Measurements from ENCODE around the gene MCHR1. TPM values are rescaled to one million over a fixed set of nuclear protein-coding genes. Genes with fewer than 3 reads are reported as not detected.

MCHR1 gene
- polyA plus RNA-seq, 1 donor from 2014 or later = 2.6 TPM

DNA sequence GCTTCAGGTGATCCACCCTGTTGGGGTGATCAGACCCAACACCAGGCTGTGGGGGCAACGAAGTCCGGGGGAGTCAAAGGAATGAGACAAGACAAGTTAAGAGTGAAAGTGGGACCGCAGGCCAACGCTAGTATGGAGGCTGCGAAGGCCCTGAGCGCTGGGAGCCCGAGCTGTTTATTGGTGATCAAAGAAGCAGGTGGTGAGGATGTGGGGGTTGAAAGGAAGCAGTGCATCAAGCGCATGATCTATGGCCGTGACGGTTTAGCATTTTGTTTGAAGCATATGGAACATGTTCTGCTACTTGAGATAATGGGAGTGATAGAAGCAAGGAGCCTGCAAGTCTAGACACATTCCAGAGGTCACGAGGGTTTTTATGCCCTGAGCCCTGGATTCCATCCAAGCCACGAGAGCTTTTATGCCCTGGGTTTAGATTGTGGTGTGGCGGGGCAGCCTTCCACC, 49.5 kb downstream of the MCHR1 start:
- TF ChIP-seq MXI1 (conservative IDR thresholded peaks at IDR 0.05; ENCODE audit: poor library complexity, severe bottlenecking) (no peak), TAF1 (IDR thresholded peaks at IDR 0.05; ENCODE audit: low read depth) (no peak), SMC3 (conservative IDR thresholded peaks at IDR 0.05; ENCODE audit: poor library complexity) (no peak), EZH2 (IDR thresholded peaks at IDR 0.05; ENCODE audit: borderline replicate concordance, insufficient read depth, low read length, poor library complexity, severe bottlenecking) (no peak), RAD21 (conservative IDR thresholded peaks at IDR 0.05) (no peak), EP300 (conservative IDR thresholded peaks at IDR 0.05; ENCODE audit: poor library complexity, severe bottlenecking) (no peak), POLR2AphosphoS5 (IDR thresholded peaks at IDR 0.05) (no peak)
- TF ChIP-seq, protein P1, sequence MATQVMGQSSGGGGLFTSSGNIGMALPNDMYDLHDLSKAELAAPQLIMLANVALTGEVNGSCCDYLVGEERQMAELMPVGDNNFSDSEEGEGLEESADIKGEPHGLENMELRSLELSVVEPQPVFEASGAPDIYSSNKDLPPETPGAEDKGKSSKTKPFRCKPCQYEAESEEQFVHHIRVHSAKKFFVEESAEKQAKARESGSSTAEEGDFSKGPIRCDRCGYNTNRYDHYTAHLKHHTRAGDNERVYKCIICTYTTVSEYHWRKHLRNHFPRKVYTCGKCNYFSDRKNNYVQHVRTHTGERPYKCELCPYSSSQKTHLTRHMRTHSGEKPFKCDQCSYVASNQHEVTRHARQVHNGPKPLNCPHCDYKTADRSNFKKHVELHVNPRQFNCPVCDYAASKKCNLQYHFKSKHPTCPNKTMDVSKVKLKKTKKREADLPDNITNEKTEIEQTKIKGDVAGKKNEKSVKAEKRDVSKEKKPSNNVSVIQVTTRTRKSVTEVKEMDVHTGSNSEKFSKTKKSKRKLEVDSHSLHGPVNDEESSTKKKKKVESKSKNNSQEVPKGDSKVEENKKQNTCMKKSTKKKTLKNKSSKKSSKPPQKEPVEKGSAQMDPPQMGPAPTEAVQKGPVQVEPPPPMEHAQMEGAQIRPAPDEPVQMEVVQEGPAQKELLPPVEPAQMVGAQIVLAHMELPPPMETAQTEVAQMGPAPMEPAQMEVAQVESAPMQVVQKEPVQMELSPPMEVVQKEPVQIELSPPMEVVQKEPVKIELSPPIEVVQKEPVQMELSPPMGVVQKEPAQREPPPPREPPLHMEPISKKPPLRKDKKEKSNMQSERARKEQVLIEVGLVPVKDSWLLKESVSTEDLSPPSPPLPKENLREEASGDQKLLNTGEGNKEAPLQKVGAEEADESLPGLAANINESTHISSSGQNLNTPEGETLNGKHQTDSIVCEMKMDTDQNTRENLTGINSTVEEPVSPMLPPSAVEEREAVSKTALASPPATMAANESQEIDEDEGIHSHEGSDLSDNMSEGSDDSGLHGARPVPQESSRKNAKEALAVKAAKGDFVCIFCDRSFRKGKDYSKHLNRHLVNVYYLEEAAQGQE (IDR thresholded peaks at IDR 0.05; ENCODE audit: borderline replicate concordance) = no peak
- TF ChIP-seq, protein P2, sequence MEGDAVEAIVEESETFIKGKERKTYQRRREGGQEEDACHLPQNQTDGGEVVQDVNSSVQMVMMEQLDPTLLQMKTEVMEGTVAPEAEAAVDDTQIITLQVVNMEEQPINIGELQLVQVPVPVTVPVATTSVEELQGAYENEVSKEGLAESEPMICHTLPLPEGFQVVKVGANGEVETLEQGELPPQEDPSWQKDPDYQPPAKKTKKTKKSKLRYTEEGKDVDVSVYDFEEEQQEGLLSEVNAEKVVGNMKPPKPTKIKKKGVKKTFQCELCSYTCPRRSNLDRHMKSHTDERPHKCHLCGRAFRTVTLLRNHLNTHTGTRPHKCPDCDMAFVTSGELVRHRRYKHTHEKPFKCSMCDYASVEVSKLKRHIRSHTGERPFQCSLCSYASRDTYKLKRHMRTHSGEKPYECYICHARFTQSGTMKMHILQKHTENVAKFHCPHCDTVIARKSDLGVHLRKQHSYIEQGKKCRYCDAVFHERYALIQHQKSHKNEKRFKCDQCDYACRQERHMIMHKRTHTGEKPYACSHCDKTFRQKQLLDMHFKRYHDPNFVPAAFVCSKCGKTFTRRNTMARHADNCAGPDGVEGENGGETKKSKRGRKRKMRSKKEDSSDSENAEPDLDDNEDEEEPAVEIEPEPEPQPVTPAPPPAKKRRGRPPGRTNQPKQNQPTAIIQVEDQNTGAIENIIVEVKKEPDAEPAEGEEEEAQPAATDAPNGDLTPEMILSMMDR (IDR thresholded peaks at IDR 0.05; ENCODE audit: poor library complexity, severe bottlenecking) = no peak
- Histone ChIP-seq H3K79me2 (replicated peaks; ENCODE audit: insufficient read depth, low read length) (no peaks in the 10 kb centered on the region), H3K9me3 (ENCODE audit: low read length) (no peaks in the 10 kb centered on the region), H3K9ac (ENCODE audit: low read length) (no peak overlapping the region), H2AFZ (ENCODE audit: low read depth, low read length) (no peak overlapping the region), H3K4me3 (ENCODE audit: low read length) (no peak overlapping the region), H3K36me3 (ENCODE audit: insufficient read depth, low read length) (no peaks in the 10 kb centered on the region), H3K9me2 (ENCODE audit: insufficient read depth, low read length) (no peaks in the 10 kb centered on the region), H4K20me1 (ENCODE audit: insufficient read depth) (no peaks in the 10 kb centered on the region), H3K4me2 (ENCODE audit: low read length) (no peak overlapping the region), H3F3A (ENCODE audit: insufficient read depth, low read length, poor library complexity, severe bottlenecking) (no peaks in the 10 kb centered on the region), H3K27ac (ENCODE audit: low read length) (no peak overlapping the region), H3K27me3 (ENCODE audit: insufficient read depth, low read depth, low read length) (no peaks in the 10 kb centered on the region)

DNA sequence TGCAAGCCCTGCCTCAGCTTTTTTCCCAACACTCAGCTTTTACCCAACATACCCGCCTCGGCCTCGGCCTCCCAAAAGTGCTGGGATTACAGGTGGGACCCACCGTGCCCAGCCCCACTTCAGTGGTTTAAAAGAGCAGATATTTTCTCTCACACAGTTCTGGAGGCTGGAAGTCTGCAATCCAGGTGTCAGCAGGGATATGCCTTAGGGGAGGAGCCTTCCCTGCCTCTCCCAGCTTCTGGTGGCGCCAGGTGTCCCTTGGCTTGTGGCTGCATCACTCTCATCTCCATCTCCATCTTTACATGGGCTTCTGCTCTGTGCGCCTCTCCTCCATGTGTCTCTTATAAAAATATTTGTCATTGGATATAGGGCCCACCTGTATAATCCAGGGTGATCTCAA, 50.0 kb downstream of the MCHR1 start:
- H3K79me2 ChIP-seq (replicated peaks; ENCODE audit: insufficient read depth, low read length) = no peaks in the 10 kb centered on the region
- H3K9me3 ChIP-seq (ENCODE audit: low read length) = no peaks in the 10 kb centered on the region
- no peak overlapping the region for H3K4me3 ChIP-seq (ENCODE audit: low read length)
- no peak overlapping the region for H3K9ac ChIP-seq (ENCODE audit: low read length)
- H3K9me2 ChIP-seq (ENCODE audit: insufficient read depth, low read length) = no peaks in the 10 kb centered on the region
- H4K20me1 ChIP-seq (ENCODE audit: insufficient read depth) = no peaks in the 10 kb centered on the region
- no peaks in the 10 kb centered on the region for H3K27me3 ChIP-seq (ENCODE audit: insufficient read depth, low read depth, low read length)
- H3K36me3 ChIP-seq (ENCODE audit: insufficient read depth, low read length) = no peaks in the 10 kb centered on the region
- H3K4me2 ChIP-seq (ENCODE audit: low read length) = no peak overlapping the region
- no peak overlapping the region for H3K27ac ChIP-seq (ENCODE audit: low read length)
- TF ChIP-seq RAD21 (conservative IDR thresholded peaks at IDR 0.05) (no peak), SMC3 (conservative IDR thresholded peaks at IDR 0.05; ENCODE audit: poor library complexity) (no peak), POLR2AphosphoS5 (IDR thresholded peaks at IDR 0.05) (no peak), MXI1 (conservative IDR thresholded peaks at IDR 0.05; ENCODE audit: poor library complexity, severe bottlenecking) (no peak), EP300 (conservative IDR thresholded peaks at IDR 0.05; ENCODE audit: poor library complexity, severe bottlenecking) (no peak), EZH2 (IDR thresholded peaks at IDR 0.05; ENCODE audit: borderline replicate concordance, insufficient read depth, low read length, poor library complexity, severe bottlenecking) (no peak), TAF1 (IDR thresholded peaks at IDR 0.05; ENCODE audit: low read depth) (no peak)
- TF ChIP-seq, protein P1 (IDR thresholded peaks at IDR 0.05; ENCODE audit: borderline replicate concordance) = no peak
- TF ChIP-seq, protein P2 (IDR thresholded peaks at IDR 0.05; ENCODE audit: poor library complexity, severe bottlenecking) = no peak
- no peak overlapping the region for H2AFZ ChIP-seq (ENCODE audit: low read depth, low read length)
- H3F3A ChIP-seq (ENCODE audit: insufficient read depth, low read length, poor library complexity, severe bottlenecking) = no peaks in the 10 kb centered on the region

Data from neural cell (in vitro differentiated cells).